ENCODE results near the gene CNTN6. TPM values are rescaled to one million over a fixed set of nuclear protein-coding genes. Genes with fewer than 3 reads are reported as not detected.

The CNTN6 gene
- total RNA-seq, 4 donors from 2014 or later: not detected

GRCh38 chr3:1227111-1227510, 134.3 kb downstream of the CNTN6 start:
- Histone ChIP-seq H3K27me3 (no peaks in the 10 kb centered on the region), H3K27ac (no peak overlapping the region), H3K4me1 (no peaks in the 10 kb centered on the region), H3K36me3 (no peaks in the 10 kb centered on the region), H3K4me3 (no peak overlapping the region), H3K9me3 (no peaks in the 10 kb centered on the region)
- DNase-seq (no peak), ATAC-seq (no peak)
- intact Hi-C loops (cut with DNase I; ENCODE audit: low total_unique reads) (no loop called here), in situ Hi-C loops (cut with MboI; ENCODE audit: low sequenced_read_pairs in 4 of 4) (no loop called here)
- TF ChIP-seq POLR2A (IDR thresholded peaks at IDR 0.05) (no peak), CTCF (IDR thresholded peaks at IDR 0.05 in 4 of 5, conservative IDR thresholded peaks at IDR 0.05 in 1 of 5) (no peak)

- Histone ChIP-seq H3K4me3 (no peak overlapping the region), H3K27me3 (no peaks in the 10 kb centered on the region), H3K36me3 (no peaks in the 10 kb centered on the region), H3K27ac (no peak overlapping the region), H3K4me1 (no peaks in the 10 kb centered on the region), H3K9me3 (no peaks in the 10 kb centered on the region)
- ATAC-seq: no peak
- in situ Hi-C loops (cut with MboI; ENCODE audit: low sequenced_read_pairs in 4 of 4) (no loop called here), intact Hi-C loops (cut with DNase I; ENCODE audit: low total_unique reads) (no loop called here)
- DNase-seq: no peak
- no peak for TF ChIP-seq POLR2A (IDR thresholded peaks at IDR 0.05)
- TF ChIP-seq CTCF (IDR thresholded peaks at IDR 0.05 in 4 of 5, conservative IDR thresholded peaks at IDR 0.05 in 1 of 5): no peak
Measured at GRCh38 chr3:1228289-1228688, 135.5 kb downstream of the CNTN6 start.

DNA sequence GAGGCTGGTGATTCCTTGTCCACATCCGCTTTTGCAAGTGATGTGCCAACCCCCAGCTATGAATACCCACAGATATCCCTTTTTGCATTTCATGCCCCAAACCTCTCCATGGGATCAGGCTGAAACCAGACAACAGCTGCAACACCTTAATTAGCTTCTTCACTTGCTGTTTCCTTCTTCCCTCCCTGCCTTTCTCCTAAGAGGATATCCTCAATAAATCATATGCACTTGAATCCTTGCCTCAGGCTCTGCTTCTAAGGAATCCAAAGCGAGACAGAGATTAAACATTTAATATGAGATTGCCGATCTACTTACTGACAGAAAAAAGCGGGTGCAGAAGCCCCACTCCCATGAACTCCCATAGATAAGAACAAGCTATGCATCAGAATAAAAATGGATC, 138.1 kb downstream of the CNTN6 start:
- no peak overlapping the region for H3K4me3 ChIP-seq
- no peaks in the 10 kb centered on the region for H3K9me3 ChIP-seq
- TF ChIP-seq POLR2A (IDR thresholded peaks at IDR 0.05) (no peak), CTCF (IDR thresholded peaks at IDR 0.05 in 4 of 5, conservative IDR thresholded peaks at IDR 0.05 in 1 of 5) (no peak)
- in situ Hi-C loops (cut with MboI; ENCODE audit: low sequenced_read_pairs in 4 of 4): no loop called here
- no peaks in the 10 kb centered on the region for H3K36me3 ChIP-seq
- ATAC-seq: no peak
- intact Hi-C loops (cut with DNase I; ENCODE audit: low total_unique reads): no loop called here
- no peaks in the 10 kb centered on the region for H3K4me1 ChIP-seq
- H3K27me3 ChIP-seq: no peaks in the 10 kb centered on the region
- no peak overlapping the region for H3K27ac ChIP-seq
- DNase-seq: no peak

DNA sequence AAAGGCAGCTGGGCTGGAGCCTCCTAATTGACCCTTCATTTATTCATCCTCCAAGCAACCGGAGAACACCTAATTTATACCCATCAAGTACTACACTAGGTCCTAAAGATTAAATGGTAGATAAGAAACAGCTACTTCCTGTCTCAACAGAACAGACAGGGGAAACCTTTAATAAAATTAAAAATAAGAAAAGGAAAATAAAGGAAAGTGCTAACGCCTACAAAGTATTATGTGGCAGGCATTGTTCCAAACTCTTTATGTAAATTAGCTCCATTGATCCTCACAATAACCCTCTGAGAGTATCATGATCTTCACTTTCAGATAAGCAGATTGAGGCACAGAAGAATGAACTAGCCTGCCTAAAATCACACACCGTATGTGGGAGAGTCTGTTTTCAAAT, 139.5 kb downstream of the CNTN6 start:
- DNase-seq: no peak
- H3K27ac ChIP-seq: no peak overlapping the region
- H3K4me1 ChIP-seq: no peaks in the 10 kb centered on the region
- in situ Hi-C loops (cut with MboI; ENCODE audit: low sequenced_read_pairs in 4 of 4) (no loop called here), intact Hi-C loops (cut with DNase I; ENCODE audit: low total_unique reads) (no loop called here)
- no peaks in the 10 kb centered on the region for H3K27me3 ChIP-seq
- no peak overlapping the region for H3K4me3 ChIP-seq
- H3K36me3 ChIP-seq: no peaks in the 10 kb centered on the region
- no peak for TF ChIP-seq POLR2A (IDR thresholded peaks at IDR 0.05)
- TF ChIP-seq CTCF (IDR thresholded peaks at IDR 0.05 in 4 of 5, conservative IDR thresholded peaks at IDR 0.05 in 1 of 5): no peak
- no peaks in the 10 kb centered on the region for H3K9me3 ChIP-seq
- no peak for ATAC-seq

- intact Hi-C loops (cut with DNase I; ENCODE audit: low total_unique reads): no loop called here
- H3K36me3 ChIP-seq: no peaks in the 10 kb centered on the region
- DNase-seq: no peak
- no peak for TF ChIP-seq POLR2A (IDR thresholded peaks at IDR 0.05)
- H3K4me1 ChIP-seq: no peaks in the 10 kb centered on the region
- in situ Hi-C loops (cut with MboI; ENCODE audit: low sequenced_read_pairs in 4 of 4): no loop called here
- no peaks in the 10 kb centered on the region for H3K9me3 ChIP-seq
- no peak overlapping the region for H3K4me3 ChIP-seq
- no peak overlapping the region for H3K27ac ChIP-seq
- no peaks in the 10 kb centered on the region for H3K27me3 ChIP-seq
- no peak for ATAC-seq
Measured at GRCh38 chr3:1235526-1236120, 142.8 kb downstream of the CNTN6 start.

All from gastrocnemius medialis (tissue), 4 donors.